ENCODE results near the gene ADAMTSL2. TPM values are rescaled to one million over a fixed set of nuclear protein-coding genes. Genes with fewer than 3 reads are reported as not detected.
A peak's percentile ranks its signal among the peaks of the same experiment; 100 is the strongest.

Gene ADAMTSL2
- total RNA-seq, 1 donor from 2014 or later: 1.3 TPM

DNA sequence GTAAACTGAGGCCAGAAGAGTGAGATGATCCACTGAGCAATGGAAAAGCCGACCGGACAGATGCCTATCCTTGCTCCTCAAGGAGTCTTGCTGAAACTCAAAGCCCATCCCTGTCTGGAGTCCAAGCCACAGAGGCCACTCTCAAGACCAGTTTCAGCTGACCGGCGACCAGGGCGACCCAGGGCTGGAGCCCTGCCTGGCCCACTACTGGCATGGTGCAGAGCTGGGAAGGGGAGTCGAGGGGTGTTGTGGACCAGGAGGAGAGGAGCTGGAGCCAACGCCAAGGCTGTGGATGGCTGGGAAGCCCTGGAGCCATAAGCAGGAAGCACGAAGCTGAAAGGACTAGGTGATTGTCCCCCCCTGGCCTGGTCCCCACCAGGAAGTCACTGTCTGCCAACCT is 52.5 kb downstream of the ADAMTSL2 start:
- Mint-ChIP-seq H3K9me3 (ENCODE audit: unreplicated experiment) (peaks cover 3% of the 10 kb centered on the region), H3K27ac (ENCODE audit: unreplicated experiment) (no peak overlapping the region), H3K36me3 (ENCODE audit: unreplicated experiment) (peaks cover 5% of the 10 kb centered on the region), H3K4me1 (ENCODE audit: low read depth, unreplicated experiment) (peaks cover 16% of the 10 kb centered on the region), H3K4me3 (ENCODE audit: unreplicated experiment) (no peak overlapping the region), H3K27me3 (ENCODE audit: unreplicated experiment) (peaks cover 2% of the 10 kb centered on the region)
- no peak for DNase-seq
- TF ChIP-seq, protein P1, sequence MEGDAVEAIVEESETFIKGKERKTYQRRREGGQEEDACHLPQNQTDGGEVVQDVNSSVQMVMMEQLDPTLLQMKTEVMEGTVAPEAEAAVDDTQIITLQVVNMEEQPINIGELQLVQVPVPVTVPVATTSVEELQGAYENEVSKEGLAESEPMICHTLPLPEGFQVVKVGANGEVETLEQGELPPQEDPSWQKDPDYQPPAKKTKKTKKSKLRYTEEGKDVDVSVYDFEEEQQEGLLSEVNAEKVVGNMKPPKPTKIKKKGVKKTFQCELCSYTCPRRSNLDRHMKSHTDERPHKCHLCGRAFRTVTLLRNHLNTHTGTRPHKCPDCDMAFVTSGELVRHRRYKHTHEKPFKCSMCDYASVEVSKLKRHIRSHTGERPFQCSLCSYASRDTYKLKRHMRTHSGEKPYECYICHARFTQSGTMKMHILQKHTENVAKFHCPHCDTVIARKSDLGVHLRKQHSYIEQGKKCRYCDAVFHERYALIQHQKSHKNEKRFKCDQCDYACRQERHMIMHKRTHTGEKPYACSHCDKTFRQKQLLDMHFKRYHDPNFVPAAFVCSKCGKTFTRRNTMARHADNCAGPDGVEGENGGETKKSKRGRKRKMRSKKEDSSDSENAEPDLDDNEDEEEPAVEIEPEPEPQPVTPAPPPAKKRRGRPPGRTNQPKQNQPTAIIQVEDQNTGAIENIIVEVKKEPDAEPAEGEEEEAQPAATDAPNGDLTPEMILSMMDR (IDR thresholded peaks at IDR 0.05; ENCODE audit: partially characterized antibody, unreplicated experiment): no peak

DNA sequence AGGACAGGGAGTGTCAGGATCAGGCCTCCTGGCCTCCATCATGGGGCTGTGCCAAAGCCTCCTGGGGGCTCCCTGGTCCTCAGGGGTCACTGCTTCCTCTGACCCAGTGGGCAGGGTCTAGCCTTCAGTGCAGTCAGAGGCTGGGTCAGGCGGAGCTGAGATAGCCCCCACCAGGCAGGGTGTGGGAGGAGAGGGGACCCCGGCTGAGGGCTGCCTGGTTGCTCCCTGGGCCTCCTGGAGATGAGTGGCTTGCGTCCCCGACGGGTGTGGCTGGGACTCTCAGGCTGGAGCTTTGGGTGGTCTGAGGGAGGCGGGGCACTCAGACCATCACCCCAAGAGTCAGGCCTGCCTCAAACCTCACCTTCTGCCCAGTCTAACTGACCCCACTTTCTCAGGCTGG is 53.0 kb downstream of the ADAMTSL2 start:
- no peak overlapping the region for H3K4me3 Mint-ChIP-seq (ENCODE audit: unreplicated experiment)
- peaks cover 15% of the 10 kb centered on the region for H3K4me1 Mint-ChIP-seq (ENCODE audit: low read depth, unreplicated experiment)
- peaks cover 2% of the 10 kb centered on the region for H3K27me3 Mint-ChIP-seq (ENCODE audit: unreplicated experiment)
- no peak overlapping the region for H3K27ac Mint-ChIP-seq (ENCODE audit: unreplicated experiment)
- H3K9me3 Mint-ChIP-seq (ENCODE audit: unreplicated experiment): peaks cover 3% of the 10 kb centered on the region
- peaks cover 5% of the 10 kb centered on the region for H3K36me3 Mint-ChIP-seq (ENCODE audit: unreplicated experiment)
- DNase-seq: no peak
- TF ChIP-seq, protein P1 (IDR thresholded peaks at IDR 0.05; ENCODE audit: partially characterized antibody, unreplicated experiment): no peak

DNA sequence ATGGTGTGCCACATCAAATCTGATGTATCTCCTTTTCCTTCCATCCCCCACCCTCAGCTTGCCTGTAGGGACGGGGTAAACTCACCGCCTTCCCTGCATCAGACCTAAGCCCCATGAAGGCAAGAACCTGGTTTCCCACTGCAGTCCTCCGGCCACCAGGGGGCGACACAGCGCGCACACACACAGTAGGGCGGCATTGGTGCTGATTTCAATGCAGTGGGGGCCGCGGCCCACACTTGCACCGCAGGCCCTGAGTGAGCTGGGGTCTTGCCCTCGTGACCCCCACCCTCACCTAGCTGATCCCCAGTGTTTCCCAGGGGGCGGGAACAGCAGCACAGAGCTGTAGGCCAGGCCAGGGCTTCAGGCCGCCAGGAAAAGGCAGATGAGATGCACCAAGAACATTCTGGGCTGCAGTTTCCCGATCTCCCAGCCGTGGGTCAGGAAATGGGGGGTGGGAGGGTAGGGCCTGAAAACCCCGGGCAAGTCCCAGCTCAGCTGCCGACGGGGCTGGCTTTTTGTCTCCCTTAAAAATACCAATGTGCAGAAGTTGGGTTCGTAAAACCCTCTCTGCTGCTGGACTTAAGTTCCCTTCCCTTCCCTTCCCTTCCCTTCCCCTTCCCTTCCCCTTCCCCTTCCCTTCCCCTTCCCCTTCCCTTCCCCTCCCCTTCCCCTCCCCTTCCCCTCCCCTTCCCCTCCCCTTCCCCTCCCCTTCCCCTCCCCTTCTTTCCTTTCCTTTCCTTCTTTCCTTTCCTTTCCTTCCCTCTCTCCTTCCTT is 55.1 kb downstream of the ADAMTSL2 start:
- Mint-ChIP-seq H3K9me3 (ENCODE audit: unreplicated experiment) (peaks cover 5% of the 10 kb centered on the region), H3K27ac (ENCODE audit: unreplicated experiment) (no peak overlapping the region), H3K4me3 (ENCODE audit: unreplicated experiment) (no peak overlapping the region), H3K27me3 (ENCODE audit: unreplicated experiment) (peaks cover 7% of the 10 kb centered on the region), H3K4me1 (ENCODE audit: low read depth, unreplicated experiment) (peaks cover 9% of the 10 kb centered on the region), H3K36me3 (ENCODE audit: unreplicated experiment) (peaks cover 5% of the 10 kb centered on the region)
- DNase-seq: no peak
- TF ChIP-seq, protein P1 (IDR thresholded peaks at IDR 0.05; ENCODE audit: partially characterized antibody, unreplicated experiment): peak; percentile 76

DNA sequence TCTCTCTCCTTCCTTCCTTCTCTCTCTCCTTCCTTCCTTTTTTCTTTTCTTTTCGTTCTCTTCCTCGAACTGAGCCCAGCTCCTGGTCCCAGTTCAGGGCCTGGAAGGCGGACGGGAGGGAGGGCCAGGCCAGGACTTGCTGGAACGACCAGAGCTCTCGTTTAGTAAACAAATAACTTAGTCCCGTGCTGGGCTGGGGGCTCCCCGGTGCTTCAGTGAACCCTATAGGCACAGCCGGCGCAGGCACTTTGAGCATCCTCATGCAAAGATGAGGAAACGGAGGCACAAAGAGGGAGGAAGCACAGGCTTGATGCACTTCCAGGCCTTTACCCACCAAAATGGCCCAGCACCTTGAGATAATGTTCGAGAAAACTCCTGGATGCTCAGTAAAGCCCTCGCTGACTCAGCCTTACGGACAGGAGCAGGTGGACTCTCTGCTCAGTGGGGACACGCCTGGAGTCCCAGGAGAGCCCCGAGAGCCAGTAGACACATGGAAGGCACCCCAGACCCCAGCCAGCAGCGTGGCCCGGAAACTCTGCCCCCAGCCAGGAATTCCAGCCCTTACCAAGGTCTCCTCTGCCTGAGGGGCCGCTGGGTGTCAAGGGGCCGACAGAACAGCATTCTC is 55.8 kb downstream of the ADAMTSL2 start:
- H3K9me3 Mint-ChIP-seq (ENCODE audit: unreplicated experiment): peaks cover 5% of the 10 kb centered on the region
- TF ChIP-seq, protein P1 (IDR thresholded peaks at IDR 0.05; ENCODE audit: partially characterized antibody, unreplicated experiment): no peak
- no peak overlapping the region for H3K27ac Mint-ChIP-seq (ENCODE audit: unreplicated experiment)
- peaks cover 5% of the 10 kb centered on the region for H3K4me1 Mint-ChIP-seq (ENCODE audit: low read depth, unreplicated experiment)
- DNase-seq: no peak
- no peak overlapping the region for H3K4me3 Mint-ChIP-seq (ENCODE audit: unreplicated experiment)
- peaks cover 7% of the 10 kb centered on the region for H3K27me3 Mint-ChIP-seq (ENCODE audit: unreplicated experiment)
- H3K36me3 Mint-ChIP-seq (ENCODE audit: unreplicated experiment): peaks cover 5% of the 10 kb centered on the region

Measured in glutamatergic neuron (in vitro differentiated cells).